Heart left ventricle (tissue), 16 donors: ENCODE measurements around the gene ARSD. TPM values are rescaled to one million over a fixed set of nuclear protein-coding genes. Genes with fewer than 3 reads are reported as not detected.
"Not testable (repeated sequence)": the region's sequence is repeated elsewhere in the genome, so short reads cannot be mapped to it uniquely, and the experiment has no call there.

ENCODE experiments used
- ATAC-seq, 4 donors: fragments of 200-7000 bp; cut with Tn5 transposase; one replicate each; pipeline ENCODE4 v1.9.1; 2020 to 2022; ENCODE audit warnings: moderate library complexity in 4 of 4, mild to moderate bottlenecking in 3 of 4, moderate number of reproducible peaks in 1 of 4
- DNase-seq, 5 donors: peaks; one replicate each; pipeline ENCODE4 v3.0.0-alpha.2; 2020
- H3K27ac ChIP-seq, 12 donors: fragments of 200-600 bp; sonication (generic) in 4 of 12; one replicate each; pipeline versions ENCODE4 v1.5.0 to v1.8.0; 2016 to 2022; ENCODE audit warnings: mild to moderate bottlenecking in 2 of 12
- H3K27me3 ChIP-seq, 9 donors: fragments of 200-600 bp; sonication (generic) in 2 of 9; one replicate each; pipeline versions ENCODE4 v1.5.1 to v1.8.0; 2016 to 2022; ENCODE audit warnings: mild to moderate bottlenecking in 3 of 9
- H3K36me3 ChIP-seq, 9 donors: fragments of 200-600 bp; sonication (generic) in 2 of 9; one replicate each; pipeline versions ENCODE4 v1.5.0 to v1.8.0; 2018 to 2022; ENCODE audit warnings: mild to moderate bottlenecking in 2 of 9
- H3K4me1 ChIP-seq, 12 donors: fragments of 200-600 bp; sonication (generic) in 4 of 12; one replicate each; pipeline versions ENCODE4 v1.5.0 to v1.8.0; 2016 to 2022; ENCODE audit warnings: mild to moderate bottlenecking in 3 of 12
- H3K4me3 ChIP-seq, 12 donors: fragments of 200-600 bp; sonication (generic) in 4 of 12; one replicate each; pipeline versions ENCODE4 v1.5.0 to v1.8.0; 2017 to 2022; ENCODE audit warnings: mild to moderate bottlenecking in 9 of 12, moderate library complexity in 4 of 12
- H3K9me3 ChIP-seq, 12 donors: fragments of 200-600 bp; sonication (generic) in 4 of 12; one replicate each; pipeline versions ENCODE4 v1.5.0 to v1.8.0; 2016 to 2022; ENCODE audit warnings: mild to moderate bottlenecking in 1 of 12
- CTCF ChIP-seq, 12 donors: fragments of 200-600 bp; sonication (generic) in 4 of 12; IDR thresholded peaks; one replicate each; pipeline versions ENCODE4 v1.5.0 to v1.8.0; 2018 to 2022; ENCODE audit warnings: antibody characterized with exemption in 12 of 12, mild to moderate bottlenecking in 5 of 12
- POLR2A ChIP-seq, 2 donors: fragments of 450-650 bp; IDR thresholded peaks; one replicate each; pipeline ENCODE4 v1.6.1; 2017; ENCODE audit warnings: antibody characterized with exemption in 2 of 2, mild to moderate bottlenecking in 2 of 2, moderate library complexity in 2 of 2
- WGBS, 4 donors: extraction: QIAGEN DNeasy Blood & Tissue Kit in 2 of 4; methylation state at CpG; one replicate each; pipeline versions ENCODE4 v1.1.5 to v1.1.7; 2013 to 2018; 5-methylcytosine and 5-hydroxymethylcytosine counted together
- intact Hi-C, 10 donors: fragments of 100-400 bp; cut with DNase I; formaldehyde crosslinking; loops; one replicate each; pipeline versions ENCODE4 v1.11.1 to v1.14.2; 2022
- polyA plus RNA-seq, 2 donors: library from polyadenylated mRNA; stranded (reverse); fragments of 200-250 nt; gene quantifications; one replicate each; pipeline ENCODE4 v1.2.3, GENCODE V29; 2013
- total RNA-seq, 9 donors: library from RNA; depleted of rRNA in 2 of 9; stranded (reverse); fragments of >200 nt in 2 of 9; fragmentation: NEBNext Ultra II Directional in 3 of 9; extraction: Animal tissue kit (Norgen Biotek cat#: 25700) in 3 of 9; gene quantifications; one replicate each; pipeline versions ENCODE4 v1.1.0 to v1.2.4, GENCODE V29; 2016 to 2023
- donor health status: ischemic (EF 13 %, LVEDD 7.1; RV severe dilation, severe dysfunction).
- donor health status: healthy with polysubstance abuse.
- donor health status: DM: no; HTN: yes; CAD: no.
- donor health status: DM: no; HTN: no; CAD: no.
- donor health status: ischemic (EF 25% LVEDD 6.9; RV normal size, moderate dysfunction).
- donor health status: ischemic (EF 25% LVEDD 5.7; RV mildly dilated, moderate dysfunction).
- donor health status: healthy.
- donor health status: DM: yes; HTN: yes; CAD: no.
- donor health status: ischemic (EF 35%, LVEDD 5.7; RV mildly dilated, moderate dysfunction).
- donor health status: nonischemic (EF 11% LVEDD 7.7; RV severe dilation, severe dysfunction).
- donor health status: DM: yes; HTN: yes; CAD: no.
- donor health status: PGD.
- donor health status: ischemic (EF 29% LVEDD 5.4; RV normal size, mild dysfunction).
- donor health status: nonischemic (EF 23%, LVEDD 6.1; RV moderate dilation, normal function).

ARSD gene
- total and polyA plus RNA-seq, 11 donors: 3.2 to 23.6 (median 8.6) TPM

GRCh38 chrX:2965965-2966364, 36.8 kb upstream of the ARSD start:
- peaks cover 0 to 28% (median 0%) of the 10 kb centered on the region in 12 donors for H3K4me1 ChIP-seq
- no peaks in the 10 kb centered on the region for H3K9me3 ChIP-seq
- intact Hi-C loops: no loop called here
- 83 to 95% (median 89%) methylated on average over 6 of the region's 6 CpGs for WGBS, 4 donors
- DNase-seq: no peak
- peaks cover 0 to 3% (median 0%) of the 10 kb centered on the region in 9 donors for H3K27me3 ChIP-seq
- H3K27ac ChIP-seq: no peak overlapping the region
- ATAC-seq: no peak
- H3K4me3 ChIP-seq: no peak overlapping the region
- no peaks in the 10 kb centered on the region for H3K36me3 ChIP-seq
- TF ChIP-seq POLR2A (IDR thresholded peaks at IDR 0.05): no peak
- no peak for TF ChIP-seq CTCF (IDR thresholded peaks at IDR 0.05)

- ATAC-seq: peak; percentile 37 to 65 (median 40)
Observed at GRCh38 chrX:2963992-2964794, 35.1 kb upstream of the ARSD start.

GRCh38 chrX:2963449-2963848, 34.3 kb upstream of the ARSD start:
- DNase-seq, H3K4me3 ChIP-seq, H3K36me3 ChIP-seq, intact Hi-C loops, ATAC-seq, H3K27me3 ChIP-seq, H3K9me3 ChIP-seq: not testable (repeated sequence)
- H3K4me1 ChIP-seq: peaks cover 0 to 20% (median 0%) of the 10 kb centered on the region in 12 donors
- peak overlapping the region in 1 of 12 donors; percentile 68 for H3K27ac ChIP-seq
- WGBS, 4 donors: 75 to 91% (median 87%) methylated on average over 7 of the region's 7 CpGs

More at GRCh38 chrX:2963992-2964794, 35.1 kb upstream of the ARSD start:
- H3K4me1 ChIP-seq: peaks cover 0 to 27% (median 0%) of the 10 kb centered on the region in 12 donors
- H3K27me3 ChIP-seq, intact Hi-C loops, H3K36me3 ChIP-seq, DNase-seq, H3K9me3 ChIP-seq, H3K4me3 ChIP-seq: not testable (repeated sequence)
- WGBS, 4 donors: 38 to 52% (median 47%) methylated on average over 14 to 16 of the region's 16 CpGs
- H3K27ac ChIP-seq: peak overlapping the region in 5 of 12 donors; percentile 6 to 68 (median 53)

- Histone ChIP-seq H3K4me1 (peaks cover 0 to 10% (median 0%) of the 10 kb centered on the region in 12 donors), H3K9me3 (no peaks in the 10 kb centered on the region), H3K27ac (no peak overlapping the region), H3K4me3 (no peak overlapping the region), H3K27me3 (peaks cover 0 to 3% (median 0%) of the 10 kb centered on the region in 9 donors), H3K36me3 (no peaks in the 10 kb centered on the region)
- TF ChIP-seq POLR2A (IDR thresholded peaks at IDR 0.05) (no peak), CTCF (IDR thresholded peaks at IDR 0.05) (no peak)
- no peak for ATAC-seq
- WGBS, 4 donors: 71 to 90% (median 82%) methylated on average over 11 of the region's 11 CpGs
- intact Hi-C loops: no loop called here
- no peak for DNase-seq
Observed at GRCh38 chrX:2962381-2962780, 33.2 kb upstream of the ARSD start.

GRCh38 chrX:2960861-2961515, 31.8 kb upstream of the ARSD start:
- Histone ChIP-seq H3K27ac (no peak overlapping the region), H3K4me1 (peaks cover 0 to 4% (median 0%) of the 10 kb centered on the region in 12 donors), H3K4me3 (no peak overlapping the region), H3K36me3 (no peaks in the 10 kb centered on the region), H3K9me3 (no peaks in the 10 kb centered on the region), H3K27me3 (peaks cover 0 to 3% (median 0%) of the 10 kb centered on the region in 9 donors)
- WGBS, 4 donors: 74 to 83% (median 78%) methylated on average over 14 of the region's 14 CpGs
- DNase-seq (no peak), ATAC-seq (no peak)
- TF ChIP-seq POLR2A (IDR thresholded peaks at IDR 0.05) (no peak), CTCF (IDR thresholded peaks at IDR 0.05) (no peak)
- intact Hi-C loops: no loop called here
